BLaER1 treated with 17β-estradiol and CSF1 and Interleukin-3, amounts not matched to agents 10 nM and 100 nM (cell line): ENCODE data around the gene TBX10.

Source experiments
- H3K27ac ChIP-seq, 11 experiments: shearing (Covaris generic); formaldehyde crosslinking; 2 replicates each; pipeline ENCODE4 v1.8.1; 2022
- H3K27me3 ChIP-seq, 11 experiments: shearing (Covaris generic); formaldehyde crosslinking; 2 replicates each; pipeline ENCODE4 v1.8.1; 2022
- H3K36me3 ChIP-seq, 11 experiments: shearing (Covaris generic); formaldehyde crosslinking; 2 replicates each; pipeline ENCODE4 v1.8.1; 2022
- H3K4me1 ChIP-seq, 10 experiments: shearing (Covaris generic); formaldehyde crosslinking; 2 replicates each; pipeline ENCODE4 v1.8.1; 2022
- H3K4me2 ChIP-seq, 11 experiments: shearing (Covaris generic); formaldehyde crosslinking; 2 replicates each; pipeline ENCODE4 v1.8.1; 2022
- H3K4me3 ChIP-seq, 10 experiments: shearing (Covaris generic); formaldehyde crosslinking; 2 replicates each; pipeline ENCODE4 v1.8.1; 2022
- H3K9ac ChIP-seq, 11 experiments: shearing (Covaris generic); formaldehyde crosslinking; 2 replicates each; pipeline ENCODE4 v1.8.1; 2022
- H3K9me3 ChIP-seq, 11 experiments: shearing (Covaris generic); formaldehyde crosslinking; replicated peaks in 1 of 11; 2 replicates each; pipeline ENCODE4 v1.8.1; 2022
- H4K20me1 ChIP-seq, 11 experiments: shearing (Covaris generic); formaldehyde crosslinking; 2 replicates each; pipeline ENCODE4 v1.8.1; 2022
- Cebpa-rat ChIP-seq, 11 experiments: shearing (Covaris generic); IDR thresholded peaks; 2 replicates each; pipeline ENCODE4 v1.8.1; 2022

The TBX10 gene

GRCh38 chr11:67636962-67637361, 2.6 kb downstream of the TBX10 start:
- Histone ChIP-seq H3K36me3 (no peaks in the 10 kb centered on the region), H3K9ac (no peak overlapping the region), H3K4me1 (peaks cover 0 to 10% (median 8%) of the 10 kb centered on the region in 10 experiments; a peak in 11 of 20 replicates), H4K20me1 (no peaks in the 10 kb centered on the region), H3K27me3 (no peaks in the 10 kb centered on the region), H3K27ac (no peak overlapping the region), H3K9me3 (no peaks in the 10 kb centered on the region), H3K4me3 (no peak overlapping the region), H3K4me2 (no peak overlapping the region)
- TF ChIP-seq Cebpa-rat (IDR thresholded peaks at IDR 0.05), result no peak

DNA sequence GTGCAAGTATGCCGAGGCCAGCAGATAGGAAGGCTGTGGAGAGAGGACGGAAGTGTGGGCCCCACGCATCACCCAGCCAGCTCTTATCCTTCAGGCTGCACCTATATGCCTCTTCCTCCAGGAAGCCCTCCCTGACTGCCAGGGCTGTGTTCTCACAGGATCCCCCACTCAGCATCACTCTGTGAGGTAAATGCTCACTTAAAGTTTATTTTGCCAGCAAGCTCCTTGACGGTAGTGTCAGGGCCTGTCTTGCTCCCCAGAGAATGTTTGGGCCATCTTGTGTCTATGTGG, 4.4 kb downstream of the TBX10 start:
- Histone ChIP-seq H3K27me3 (no peaks in the 10 kb centered on the region), H3K4me1 (peaks cover 10 to 24% (median 19%) of the 10 kb centered on the region in 10 experiments), H3K9me3 (no peaks in the 10 kb centered on the region), H3K4me2 (no peak overlapping the region), H3K36me3 (no peaks in the 10 kb centered on the region), H3K27ac (no peak overlapping the region), H4K20me1 (no peaks in the 10 kb centered on the region), H3K4me3 (no peak overlapping the region), H3K9ac (no peak overlapping the region)
- TF ChIP-seq Cebpa-rat (IDR thresholded peaks at IDR 0.05), result no peak

DNA sequence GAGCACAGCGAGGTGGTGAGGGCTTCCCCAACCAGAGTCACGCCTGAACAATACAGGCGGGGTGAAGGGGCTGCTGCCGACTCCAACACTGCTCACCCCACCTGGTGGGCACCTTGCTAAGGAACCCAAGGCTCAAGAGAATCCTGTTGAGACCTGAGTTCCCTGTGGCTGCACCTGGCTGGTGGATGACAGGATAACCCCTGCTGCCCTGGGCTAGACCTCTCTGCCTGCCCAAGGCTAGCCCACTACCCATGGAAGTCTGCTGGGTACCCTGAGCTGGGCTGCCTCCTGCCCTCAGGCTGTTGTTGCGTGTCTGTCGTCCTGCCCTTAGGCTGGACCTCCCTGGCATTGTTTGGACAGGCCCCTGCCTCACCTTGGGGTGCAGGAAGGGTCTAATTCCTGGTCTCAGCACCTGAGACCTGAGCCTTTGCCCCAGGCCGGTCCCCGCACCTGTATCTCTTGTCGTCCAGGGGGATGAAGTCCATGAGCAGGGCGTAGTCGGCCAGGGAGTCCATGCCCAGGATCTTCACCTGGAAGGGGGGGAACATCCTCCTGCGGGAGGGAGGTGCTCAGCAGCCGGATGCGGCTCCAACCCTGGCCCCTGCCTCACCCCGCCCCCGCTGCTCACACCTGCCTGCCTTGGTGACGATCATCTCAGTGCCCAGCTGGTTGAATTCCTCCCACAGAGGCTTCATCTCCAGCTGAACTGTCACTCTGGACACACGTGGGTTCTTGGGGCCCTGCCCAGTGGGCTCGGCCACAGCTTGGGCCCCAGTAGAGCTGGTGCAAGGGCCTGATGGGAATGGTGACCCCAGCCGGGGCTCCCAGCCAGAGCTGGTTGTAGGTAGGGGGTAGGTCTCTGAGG, 5.0 kb downstream of the TBX10 start:
- Histone ChIP-seq H3K4me2 (no peak overlapping the region), H3K4me3 (no peak overlapping the region), H3K4me1 (peaks cover 10 to 26% (median 20%) of the 10 kb centered on the region in 10 experiments), H3K36me3 (no peaks in the 10 kb centered on the region), H4K20me1 (0 out of 22 replicates have a peak, but pooled peaks cover 0 to under 1% (median 0%) of the 10 kb centered on the region in 11 experiments), H3K27ac (no peak overlapping the region), H3K27me3 (no peaks in the 10 kb centered on the region), H3K9me3 (no peaks in the 10 kb centered on the region), H3K9ac (no peak overlapping the region)
- no peak for TF ChIP-seq Cebpa-rat (IDR thresholded peaks at IDR 0.05)

DNA sequence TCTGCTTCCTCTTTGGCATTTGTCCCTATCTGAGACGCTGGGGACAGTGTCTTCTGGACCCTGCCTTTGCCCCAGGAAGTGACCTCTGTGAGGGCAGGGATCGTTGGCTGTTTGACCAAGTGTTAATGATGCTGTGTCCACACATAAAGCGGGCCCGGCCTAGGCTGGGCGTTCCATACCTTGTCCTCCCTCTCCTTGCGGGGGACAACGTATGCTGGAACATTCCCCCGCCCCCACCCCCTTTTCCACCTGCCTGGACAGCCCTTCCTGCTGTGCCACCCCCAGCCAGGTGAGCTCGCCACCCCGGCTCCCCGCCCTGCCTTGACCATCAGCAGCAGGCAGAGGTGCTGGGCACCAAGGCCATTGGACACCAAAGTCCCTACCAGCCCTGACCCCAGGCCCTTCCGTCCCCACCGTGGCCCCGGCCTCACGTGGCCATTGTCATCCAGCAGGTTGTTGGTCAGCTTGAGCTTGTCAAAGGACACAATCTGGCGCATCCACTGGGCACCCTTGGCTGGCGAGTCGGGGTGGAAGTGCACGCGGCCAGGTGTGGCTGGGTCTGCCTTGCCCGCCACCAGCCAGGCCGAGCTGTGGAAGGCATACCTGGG, 5.7 kb downstream of the TBX10 start:
- H3K9me3 ChIP-seq, result no peaks in the 10 kb centered on the region
- no peaks in the 10 kb centered on the region for H3K36me3 ChIP-seq
- H3K4me1 ChIP-seq, result peaks cover 10 to 32% (median 26%) of the 10 kb centered on the region in 10 experiments
- H3K4me3 ChIP-seq, result no peak overlapping the region
- H3K4me2 ChIP-seq, result no peak overlapping the region
- no peak overlapping the region for H3K27ac ChIP-seq
- TF ChIP-seq Cebpa-rat (IDR thresholded peaks at IDR 0.05), result no peak
- no peak overlapping the region for H3K9ac ChIP-seq
- no peaks in the 10 kb centered on the region for H3K27me3 ChIP-seq
- 0 out of 22 replicates have a peak, but pooled peaks cover 0 to 3% (median 0%) of the 10 kb centered on the region in 11 experiments for H4K20me1 ChIP-seq

DNA sequence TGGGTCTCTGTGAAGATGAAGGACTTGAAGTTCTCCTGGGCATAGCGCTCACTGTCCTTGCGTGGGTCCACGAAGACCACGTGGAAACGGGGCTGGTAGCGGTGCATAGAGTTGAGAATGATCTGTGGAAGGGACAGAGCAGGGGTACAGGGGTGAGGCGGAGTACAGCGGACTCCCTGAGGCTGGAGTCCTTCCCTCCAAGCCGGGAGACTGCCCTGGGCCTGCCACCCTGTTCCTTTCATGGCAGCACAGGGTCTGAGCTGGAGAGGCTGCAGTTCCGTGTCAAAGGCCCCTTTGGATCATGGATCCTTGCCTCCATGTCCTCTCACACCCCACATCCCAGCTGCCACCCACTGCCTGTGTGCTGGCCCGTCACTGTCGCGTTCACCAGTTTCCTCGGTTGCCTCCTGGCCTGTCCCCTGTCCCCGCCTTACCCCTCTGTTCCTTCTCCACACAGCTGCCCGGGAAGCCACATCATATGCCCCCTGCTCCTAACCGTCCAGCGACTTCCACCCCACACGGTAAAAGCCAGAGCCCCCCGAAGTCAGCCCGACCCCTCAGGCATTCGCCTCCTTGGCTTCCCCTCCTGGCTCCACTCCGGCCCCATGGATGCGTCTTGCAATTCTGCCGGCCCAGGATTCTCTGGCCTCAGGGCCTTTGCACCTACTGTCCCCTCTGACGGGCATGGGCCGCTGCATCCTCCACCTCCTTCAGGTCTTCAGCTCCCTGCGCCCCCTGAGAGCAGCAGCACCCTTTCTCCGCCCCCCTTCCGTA, 6.4 kb downstream of the TBX10 start:
- H4K20me1 ChIP-seq, result 0 out of 22 replicates have a peak, but pooled peaks cover 0 to 3% (median 0%) of the 10 kb centered on the region in 11 experiments
- TF ChIP-seq Cebpa-rat (IDR thresholded peaks at IDR 0.05), result no peak
- peaks cover 10 to 36% (median 28%) of the 10 kb centered on the region in 10 experiments for H3K4me1 ChIP-seq
- no peaks in the 10 kb centered on the region for H3K9me3 ChIP-seq
- 0 out of 22 replicates have a peak overlapping the region, but pooled peaks of 1 of the 11 experiments have one; percentile 28 for H3K4me2 ChIP-seq
- H3K27ac ChIP-seq, result no peak overlapping the region
- H3K4me3 ChIP-seq, result no peak overlapping the region
- H3K27me3 ChIP-seq, result no peaks in the 10 kb centered on the region
- H3K9ac ChIP-seq, result peak overlapping the region in 5 of 11 experiments; percentile 5 to 83 (median 42); a peak in 2 of 22 replicates
- H3K36me3 ChIP-seq, result no peaks in the 10 kb centered on the region

GRCh38 chr11:67632175-67632981, 7.2 kb downstream of the TBX10 start:
- H3K27ac ChIP-seq, result no peak overlapping the region
- H3K9me3 ChIP-seq, result no peaks in the 10 kb centered on the region
- TF ChIP-seq Cebpa-rat (IDR thresholded peaks at IDR 0.05), result no peak
- no peak overlapping the region for H3K4me3 ChIP-seq
- H3K9ac ChIP-seq, result peak overlapping the region in 8 of 11 experiments; percentile 8 to 83 (median 40); a peak in 12 of 22 replicates
- peak overlapping the region in 5 of 11 experiments; percentile 17 to 87 (median 28); a peak in 6 of 22 replicates for H3K4me2 ChIP-seq
- no peaks in the 10 kb centered on the region for H3K36me3 ChIP-seq
- no peaks in the 10 kb centered on the region for H3K27me3 ChIP-seq
- H3K4me1 ChIP-seq, result peaks cover 10 to 36% (median 28%) of the 10 kb centered on the region in 10 experiments
- H4K20me1 ChIP-seq, result 0 out of 22 replicates have a peak, but pooled peaks cover 0 to 3% (median 0%) of the 10 kb centered on the region in 11 experiments

DNA sequence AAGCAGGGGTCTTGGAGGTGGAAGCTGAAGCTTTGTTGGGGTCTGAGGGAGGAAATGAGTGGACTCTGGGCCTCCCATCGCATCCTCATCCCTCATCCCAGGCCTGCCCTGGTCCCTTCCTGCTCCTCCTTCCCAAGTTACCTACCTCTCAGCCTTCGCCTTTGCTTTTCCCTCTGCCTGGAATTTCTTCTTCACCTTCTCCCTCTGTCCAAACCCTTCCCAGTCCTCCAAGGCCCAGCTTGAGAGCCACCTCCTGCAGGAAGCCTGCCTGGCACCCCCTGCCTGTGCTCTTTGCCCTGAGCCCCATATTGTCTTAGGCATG, 7.7 kb downstream of the TBX10 start:
- H3K4me1 ChIP-seq, result peaks cover 10 to 36% (median 28%) of the 10 kb centered on the region in 10 experiments
- no peaks in the 10 kb centered on the region for H3K36me3 ChIP-seq
- H4K20me1 ChIP-seq, result 0 out of 22 replicates have a peak, but pooled peaks cover 0 to 3% (median 0%) of the 10 kb centered on the region in 11 experiments
- H3K4me2 ChIP-seq, result peak overlapping the region in 5 of 11 experiments; percentile 28 to 96 (median 87); a peak in 7 of 22 replicates
- H3K4me3 ChIP-seq, result no peak overlapping the region
- no peaks in the 10 kb centered on the region for H3K9me3 ChIP-seq
- no peak for TF ChIP-seq Cebpa-rat (IDR thresholded peaks at IDR 0.05)
- no peaks in the 10 kb centered on the region for H3K27me3 ChIP-seq
- peak overlapping the region in 6 of 11 experiments; percentile 14 to 83 (median 63); a peak in 8 of 22 replicates for H3K9ac ChIP-seq
- no peak overlapping the region for H3K27ac ChIP-seq

DNA sequence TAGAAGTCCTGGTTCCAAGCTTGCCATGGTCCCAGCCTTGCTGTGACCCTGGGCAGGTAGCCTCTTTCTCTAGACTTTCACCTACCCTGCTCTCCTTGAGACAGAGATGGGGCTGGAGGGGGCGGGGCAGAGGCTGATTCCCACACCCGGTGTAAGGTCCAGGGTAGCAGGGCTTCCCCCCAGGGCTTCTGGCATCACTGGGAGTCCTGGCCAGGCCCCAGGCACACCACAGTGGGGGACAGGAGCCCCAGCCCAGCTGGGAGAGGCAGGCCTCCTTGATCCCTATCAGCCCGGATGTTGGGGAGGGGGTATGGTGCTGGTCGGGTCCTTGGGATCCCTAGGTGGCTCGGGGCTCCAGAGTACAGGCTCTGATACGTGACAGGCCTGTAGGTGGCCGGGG, 8.2 kb downstream of the TBX10 start:
- Histone ChIP-seq H3K9ac (peak overlapping the region in 9 of 11 experiments; percentile 9 to 85 (median 82); a peak in 15 of 22 replicates), H3K4me2 (peak overlapping the region; percentile 66 to 96 (median 89)), H3K36me3 (no peaks in the 10 kb centered on the region), H3K27me3 (no peaks in the 10 kb centered on the region), H3K4me1 (peaks cover 10 to 36% (median 28%) of the 10 kb centered on the region in 10 experiments), H3K9me3 (no peaks in the 10 kb centered on the region), H3K27ac (peak overlapping the region in 2 of 11 experiments; percentile 83 to 84; a peak in 2 of 22 replicates), H4K20me1 (0 out of 22 replicates have a peak, but pooled peaks cover 0 to 3% (median 0%) of the 10 kb centered on the region in 11 experiments), H3K4me3 (peak overlapping the region in 1 of 10 experiments; percentile 74; a peak in 1 of 20 replicates)
- no peak for TF ChIP-seq Cebpa-rat (IDR thresholded peaks at IDR 0.05)
